ENCODE results near the gene PLEKHN1.

PLEKHN1 gene

GRCh38 chr1:1019122-1019999 is 53.1 kb downstream of the PLEKHN1 start:
- no peaks in the 10 kb centered on the region for H3K36me3 ChIP-seq (ENCODE audit: control insufficient read depth, insufficient read depth, low read length)
- H3K9ac ChIP-seq = no peak overlapping the region
- H3K4me1 ChIP-seq = no peaks in the 10 kb centered on the region
- H3K79me2 ChIP-seq = no peaks in the 10 kb centered on the region
- no peak overlapping the region for H3K27ac ChIP-seq
- H2AFZ ChIP-seq = peak overlapping the region; percentile 33
- peak overlapping the region; percentile 57 for H3K4me2 ChIP-seq (ENCODE audit: low read length)
- no peaks in the 10 kb centered on the region for H3K27me3 ChIP-seq (ENCODE audit: control insufficient read depth, insufficient read depth, low read length)
- peak overlapping the region; percentile 34 for H3K4me3 ChIP-seq (ENCODE audit: low read depth, low read length)
- TF ChIP-seq CTCF (IDR thresholded peaks at IDR 0.05) = peak; percentile 26
- no peaks in the 10 kb centered on the region for H3K9me3 ChIP-seq (ENCODE audit: control insufficient read depth, low read length)

DNA sequence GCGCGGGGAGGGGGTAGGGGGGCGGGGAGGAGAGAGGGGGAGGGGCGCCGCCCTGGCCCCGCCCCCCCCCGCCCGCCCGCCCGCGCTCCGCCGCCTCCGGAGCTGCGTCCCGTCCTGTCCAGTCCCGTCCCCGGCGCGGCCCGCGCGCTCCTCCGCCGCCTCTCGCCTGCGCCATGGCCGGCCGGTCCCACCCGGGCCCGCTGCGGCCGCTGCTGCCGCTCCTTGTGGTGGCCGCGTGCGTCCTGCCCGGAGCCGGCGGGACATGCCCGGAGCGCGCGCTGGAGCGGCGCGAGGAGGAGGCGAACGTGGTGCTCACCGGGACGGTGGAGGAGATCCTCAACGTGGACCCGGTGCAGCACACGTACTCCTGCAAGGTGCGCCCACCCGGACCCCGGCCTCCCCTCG is 53.7 kb downstream of the PLEKHN1 start, which contains the start of gene AGRN:
AGRN (plus strand) TSS at position 121 of the 405 bp plus-strand sequence; CDS start at position 174, 53 bp downstream.
- H3K4me1 ChIP-seq = no peaks in the 10 kb centered on the region
- no peak for TF ChIP-seq CTCF (IDR thresholded peaks at IDR 0.05)
- H3K9me3 ChIP-seq (ENCODE audit: control insufficient read depth, low read length) = no peaks in the 10 kb centered on the region
- peak within 1 kb of the TSS; percentile 33 for H2AFZ ChIP-seq
- H3K27ac ChIP-seq = no peak within 1 kb of the TSS
- peak within 1 kb of the TSS; percentile 71 for H3K4me2 ChIP-seq (ENCODE audit: low read length)
- no peaks in the 10 kb centered on the region for H3K36me3 ChIP-seq (ENCODE audit: control insufficient read depth, insufficient read depth, low read length)
- H3K4me3 ChIP-seq (ENCODE audit: low read depth, low read length) = peak within 1 kb of the TSS; percentile 42
- H3K79me2 ChIP-seq = no peaks in the 10 kb centered on the region
- H3K27me3 ChIP-seq (ENCODE audit: control insufficient read depth, insufficient read depth, low read length) = no peaks in the 10 kb centered on the region
- H3K9ac ChIP-seq = no peak within 1 kb of the TSS

DNA sequence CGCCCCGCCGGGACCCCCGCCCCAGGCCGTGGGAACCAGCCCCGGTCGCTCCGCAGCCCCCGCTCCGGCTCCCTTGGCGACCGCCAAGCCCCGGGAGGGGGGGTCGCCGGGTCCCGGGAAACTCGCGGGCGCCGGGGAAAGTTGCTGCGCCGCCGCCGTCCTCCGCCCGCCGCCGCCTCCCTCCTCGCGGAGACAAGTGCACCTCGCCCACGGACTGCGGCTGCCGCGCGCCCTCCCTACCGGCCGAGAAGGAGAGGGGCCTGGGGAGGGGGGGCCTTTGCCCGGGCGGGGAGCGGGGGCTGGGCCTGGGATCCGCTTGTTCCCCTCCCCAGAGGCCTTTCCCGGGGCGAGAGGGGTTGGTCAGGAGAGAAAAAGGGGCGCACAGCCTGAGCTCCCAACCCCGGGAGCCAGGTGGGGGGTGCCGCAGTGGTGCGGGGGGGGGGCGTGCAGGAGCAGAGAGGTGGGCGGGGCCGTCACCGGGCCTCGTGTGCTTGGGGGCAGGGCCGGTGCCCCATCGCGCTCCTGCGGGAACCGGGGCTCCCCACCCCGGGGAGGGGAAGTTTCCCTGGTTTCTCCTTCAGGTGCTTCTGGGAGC is 54.2 kb downstream of the PLEKHN1 start:
- H2AFZ ChIP-seq = peak overlapping the region; percentile 33
- H3K36me3 ChIP-seq (ENCODE audit: control insufficient read depth, insufficient read depth, low read length) = no peaks in the 10 kb centered on the region
- no peaks in the 10 kb centered on the region for H3K4me1 ChIP-seq
- no peaks in the 10 kb centered on the region for H3K27me3 ChIP-seq (ENCODE audit: control insufficient read depth, insufficient read depth, low read length)
- no peaks in the 10 kb centered on the region for H3K79me2 ChIP-seq
- TF ChIP-seq CTCF (IDR thresholded peaks at IDR 0.05) = no peak
- no peak overlapping the region for H3K9ac ChIP-seq
- peak overlapping the region; percentile 71 for H3K4me2 ChIP-seq (ENCODE audit: low read length)
- H3K27ac ChIP-seq = no peak overlapping the region
- peak overlapping the region; percentile 42 for H3K4me3 ChIP-seq (ENCODE audit: low read depth, low read length)
- H3K9me3 ChIP-seq (ENCODE audit: control insufficient read depth, low read length) = no peaks in the 10 kb centered on the region

- H3K9ac ChIP-seq = no peak overlapping the region
These were observed 55.0 kb downstream of the PLEKHN1 start for GRCh38 chr1:1021010-1021919.

More at GRCh38 chr1:1021010-1021919, 55.0 kb downstream of the PLEKHN1 start:
- Histone ChIP-seq H3K4me1 (no peaks in the 10 kb centered on the region), H3K9me3 (ENCODE audit: control insufficient read depth, low read length) (no peaks in the 10 kb centered on the region), H3K4me3 (ENCODE audit: low read depth, low read length) (peak overlapping the region; percentile 11), H3K27ac (no peak overlapping the region), H3K79me2 (no peaks in the 10 kb centered on the region), H3K27me3 (ENCODE audit: control insufficient read depth, insufficient read depth, low read length) (no peaks in the 10 kb centered on the region), H3K4me2 (ENCODE audit: low read length) (peak overlapping the region; percentile 65), H3K36me3 (ENCODE audit: control insufficient read depth, insufficient read depth, low read length) (no peaks in the 10 kb centered on the region), H2AFZ (peak overlapping the region; percentile 33)
- TF ChIP-seq CTCF (IDR thresholded peaks at IDR 0.05) = no peak

All from parathyroid adenoma (tissue), 2 donors.